Central memory CD8-positive, alpha-beta T cell (primary cell): ENCODE results near the gene TBC1D5.

Experiments used
- ATAC-seq: fragments of 150-1000 bp; cut with Tn5 transposase; replicated peaks from 2 replicates; pipeline ENCODE4 v1.10.0; 2022; ENCODE audit warnings: mild to moderate bottlenecking, moderate FRiP score, moderate number of reproducible peaks; ENCODE audit not compliant: poor library complexity, severe bottlenecking; ENCODE audit errors: extremely low read depth
- DNase-seq, 2 donors: peaks; one replicate each; pipeline ENCODE4 v3.0.0; 2021; ENCODE audit warnings: low spot score in 2 of 2
- H3K27ac Mint-ChIP-seq: one replicate; pipeline ENCODE4 v1.8.0; 2022; ENCODE audit warnings: low read depth, mild to moderate bottlenecking, moderate library complexity, mixed read lengths
- H3K27me3 Mint-ChIP-seq: one replicate; pipeline ENCODE4 v1.8.0; 2022; ENCODE audit warnings: mixed read lengths
- H3K36me3 Mint-ChIP-seq: one replicate; pipeline ENCODE4 v1.8.0; 2022; ENCODE audit warnings: mild to moderate bottlenecking, moderate library complexity, mixed read lengths; ENCODE audit not compliant: insufficient read depth
- H3K4me1 Mint-ChIP-seq: one replicate; pipeline ENCODE4 v1.8.0; 2022; ENCODE audit warnings: mixed read lengths
- H3K4me3 Mint-ChIP-seq: one replicate; pipeline ENCODE4 v1.8.0; 2022; ENCODE audit warnings: mild to moderate bottlenecking, moderate library complexity, mixed read lengths
- H3K9me3 Mint-ChIP-seq: one replicate; pipeline ENCODE4 v1.8.0; 2022; ENCODE audit warnings: mixed read lengths

The TBC1D5 gene

DNA sequence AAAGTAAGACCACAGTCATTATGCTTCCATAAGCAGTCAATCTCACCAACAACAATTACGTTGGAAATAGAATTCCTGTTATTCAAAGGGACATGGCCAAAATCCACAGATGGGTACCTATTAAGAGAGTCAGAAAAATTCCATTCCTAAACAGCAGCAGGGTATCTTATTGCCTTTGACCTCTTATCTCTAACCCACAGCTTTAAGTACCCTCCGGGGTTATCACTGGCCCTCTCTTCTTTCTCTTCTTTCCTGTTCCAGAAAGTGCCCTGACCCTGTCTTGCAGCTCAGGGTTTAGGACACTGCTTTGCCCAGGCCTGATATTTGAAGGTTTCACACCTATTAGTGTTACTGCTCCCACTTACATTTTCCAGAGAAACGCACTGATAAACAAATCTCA, 428.7 kb downstream of the TBC1D5 start:
- ATAC-seq: no peak

DNA sequence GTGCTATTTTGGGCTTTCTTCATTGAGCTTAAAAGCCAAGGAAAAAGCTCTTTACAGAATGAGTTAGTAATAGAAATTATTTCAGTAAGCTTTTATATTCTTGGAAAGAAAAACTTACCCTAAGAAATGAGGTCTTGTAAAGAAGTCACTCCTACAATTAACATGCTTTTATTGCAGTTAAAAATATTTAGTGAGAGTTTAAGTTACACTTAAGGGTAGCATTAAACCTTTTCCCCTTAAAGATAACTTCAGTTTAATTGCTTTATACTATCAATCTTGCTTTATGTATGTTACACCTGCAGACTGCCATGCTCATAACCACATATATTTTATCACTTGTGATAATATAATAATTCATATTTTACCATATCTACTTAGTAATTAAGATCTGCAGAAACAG, 431.4 kb downstream of the TBC1D5 start:
- DNase-seq: no peak
- H3K36me3 Mint-ChIP-seq: no peaks in the 10 kb centered on the region
- no peak overlapping the region for H3K27ac Mint-ChIP-seq
- ATAC-seq: no peak
- H3K9me3 Mint-ChIP-seq: no peaks in the 10 kb centered on the region
- no peaks in the 10 kb centered on the region for H3K27me3 Mint-ChIP-seq
- no peak overlapping the region for H3K4me3 Mint-ChIP-seq
- H3K4me1 Mint-ChIP-seq: no peaks in the 10 kb centered on the region

More for the DNA sequence above, 428.7 kb downstream of the TBC1D5 start:
- H3K27me3 Mint-ChIP-seq: no peaks in the 10 kb centered on the region
- no peaks in the 10 kb centered on the region for H3K9me3 Mint-ChIP-seq
- H3K4me1 Mint-ChIP-seq: no peaks in the 10 kb centered on the region
- no peak for DNase-seq
- no peak overlapping the region for H3K27ac Mint-ChIP-seq
- H3K36me3 Mint-ChIP-seq: no peaks in the 10 kb centered on the region
- no peak overlapping the region for H3K4me3 Mint-ChIP-seq

DNA sequence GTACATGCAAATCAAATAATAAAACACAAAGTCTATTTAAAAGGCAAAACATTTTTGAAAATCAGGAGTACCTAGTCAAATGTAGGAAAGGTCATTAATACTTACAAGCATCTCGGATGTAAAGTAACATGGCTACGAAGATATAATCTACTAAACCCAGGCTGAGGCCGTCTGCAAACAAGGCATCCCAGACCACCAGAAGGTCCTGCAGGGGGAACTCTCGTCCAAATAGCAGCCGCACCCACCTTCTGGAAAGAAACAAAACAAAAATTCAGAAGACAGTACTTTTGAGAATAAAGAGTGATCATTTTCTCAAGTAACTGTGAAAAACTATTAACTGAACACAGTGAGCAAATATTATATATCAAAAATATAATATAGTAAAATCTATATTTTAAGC, 434.5 kb downstream of the TBC1D5 start:
- Mint-ChIP-seq H3K4me1 (no peaks in the 10 kb centered on the region), H3K4me3 (no peak overlapping the region), H3K27me3 (no peaks in the 10 kb centered on the region), H3K36me3 (no peaks in the 10 kb centered on the region), H3K27ac (no peak overlapping the region), H3K9me3 (no peaks in the 10 kb centered on the region)
- ATAC-seq (no peak), DNase-seq (no peak)

DNA sequence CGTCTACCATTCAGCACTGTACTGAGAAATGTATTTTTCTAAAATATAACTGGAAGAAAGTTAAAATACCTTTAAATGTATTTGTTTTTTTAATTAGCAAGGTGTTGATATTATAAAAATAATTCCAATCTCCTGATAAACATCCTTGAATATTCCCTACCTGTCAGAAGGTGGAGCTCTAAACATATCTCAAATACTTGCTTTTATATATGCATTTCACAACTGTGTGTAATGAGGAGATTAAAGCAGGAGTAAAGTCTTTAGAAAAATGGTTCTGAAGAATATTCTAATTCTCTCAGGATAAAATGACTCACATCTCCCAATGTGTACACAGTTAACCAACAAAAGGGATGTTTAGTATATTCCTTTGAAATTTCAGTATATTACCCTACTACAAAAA, 434.9 kb downstream of the TBC1D5 start:
- no peaks in the 10 kb centered on the region for H3K27me3 Mint-ChIP-seq
- DNase-seq (no peak), ATAC-seq (no peak)
- no peak overlapping the region for H3K4me3 Mint-ChIP-seq
- no peaks in the 10 kb centered on the region for H3K4me1 Mint-ChIP-seq
- no peaks in the 10 kb centered on the region for H3K9me3 Mint-ChIP-seq
- H3K36me3 Mint-ChIP-seq: no peaks in the 10 kb centered on the region
- H3K27ac Mint-ChIP-seq: no peak overlapping the region

DNA sequence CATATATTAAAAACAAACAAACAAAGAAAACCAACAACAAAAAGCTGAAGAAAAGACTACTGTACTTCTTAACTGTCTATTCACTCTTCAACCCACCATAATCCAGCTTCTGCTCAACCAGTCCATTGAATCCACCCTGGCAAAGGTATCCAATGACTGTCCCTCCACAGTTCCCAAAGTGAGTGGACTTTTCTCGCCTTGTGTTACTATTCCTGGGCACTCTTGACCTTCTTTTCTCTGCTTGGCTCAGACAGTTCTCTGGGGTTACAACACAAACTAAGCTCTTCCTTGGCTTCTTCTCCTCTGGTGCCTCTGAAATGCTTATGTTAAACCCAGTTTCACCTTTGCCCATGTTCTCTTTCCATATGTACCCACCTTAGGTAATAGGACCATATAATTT, 437.5 kb downstream of the TBC1D5 start:
- Mint-ChIP-seq H3K4me1 (peaks cover 6% of the 10 kb centered on the region), H3K9me3 (no peaks in the 10 kb centered on the region), H3K27ac (peak overlapping the region; percentile 6), H3K4me3 (no peak overlapping the region), H3K36me3 (no peaks in the 10 kb centered on the region), H3K27me3 (no peaks in the 10 kb centered on the region)
- no peak for ATAC-seq
- DNase-seq: no peak

DNA sequence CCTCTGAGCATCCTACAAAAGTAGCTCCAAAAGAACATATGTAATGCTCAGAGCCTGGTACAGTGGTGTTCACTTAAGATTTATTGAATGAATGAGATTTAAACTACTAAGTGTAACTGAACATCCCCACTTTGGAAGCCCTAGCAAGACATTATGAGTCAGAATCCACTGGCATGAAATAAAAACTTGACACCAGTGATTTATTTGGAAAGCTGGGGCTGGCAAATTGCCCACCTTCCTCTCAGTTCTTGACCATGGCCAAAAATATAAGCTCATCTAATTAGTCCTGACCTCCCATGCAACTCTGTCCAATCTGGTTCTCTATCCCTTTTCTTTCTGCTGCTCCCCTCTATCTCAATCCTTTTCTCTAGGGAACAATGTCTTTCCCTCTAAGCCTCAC, 439.7 kb downstream of the TBC1D5 start:
- Mint-ChIP-seq H3K9me3 (no peaks in the 10 kb centered on the region), H3K27me3 (no peaks in the 10 kb centered on the region), H3K27ac (no peak overlapping the region), H3K4me1 (peaks cover 6% of the 10 kb centered on the region), H3K4me3 (no peak overlapping the region), H3K36me3 (no peaks in the 10 kb centered on the region)
- ATAC-seq: no peak
- DNase-seq: no peak

DNA sequence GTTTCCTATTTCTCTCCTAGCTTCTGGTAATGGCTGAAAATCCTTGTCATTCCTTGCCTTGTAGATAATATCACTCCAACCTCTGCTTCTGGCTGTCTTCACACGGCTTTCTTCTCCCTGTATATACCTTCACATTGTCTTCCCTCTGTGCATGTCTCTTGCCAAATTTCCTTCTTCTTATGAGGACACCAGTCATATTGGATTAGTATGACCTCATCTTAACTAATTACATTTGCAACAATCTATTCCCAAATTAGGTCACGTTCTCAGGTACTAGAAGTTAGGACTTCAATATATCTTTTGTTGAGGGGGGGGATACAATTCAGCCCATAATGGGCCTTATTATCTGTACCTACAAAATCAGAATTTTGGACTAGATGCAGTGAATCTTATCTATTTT, 440.3 kb downstream of the TBC1D5 start:
- Mint-ChIP-seq H3K4me3 (no peak overlapping the region), H3K36me3 (no peaks in the 10 kb centered on the region), H3K4me1 (peaks cover 6% of the 10 kb centered on the region), H3K9me3 (no peaks in the 10 kb centered on the region), H3K27me3 (no peaks in the 10 kb centered on the region), H3K27ac (no peak overlapping the region)
- ATAC-seq: no peak
- DNase-seq: no peak

DNA sequence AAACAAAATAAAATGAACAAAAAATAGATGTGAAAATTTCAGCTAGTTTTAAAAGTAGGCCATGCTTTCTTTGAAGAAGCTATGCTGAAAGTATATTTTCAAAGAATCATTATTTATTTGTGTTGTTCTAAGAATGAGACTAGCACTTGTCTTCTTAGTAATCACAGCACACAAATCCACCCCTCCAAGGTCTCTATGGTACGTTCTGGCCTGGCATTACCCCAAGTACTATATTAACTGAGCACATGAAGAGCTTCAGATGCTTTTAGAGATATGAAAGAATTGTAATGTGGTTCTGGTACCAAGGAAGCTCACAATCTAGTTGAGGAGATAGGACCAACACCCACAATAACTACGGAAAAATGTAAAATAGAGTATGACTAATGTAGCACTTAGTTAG, 441.2 kb downstream of the TBC1D5 start:
- Mint-ChIP-seq H3K4me1 (peaks cover 6% of the 10 kb centered on the region), H3K27me3 (no peaks in the 10 kb centered on the region), H3K9me3 (no peaks in the 10 kb centered on the region), H3K27ac (no peak overlapping the region), H3K4me3 (no peak overlapping the region), H3K36me3 (no peaks in the 10 kb centered on the region)
- ATAC-seq (no peak), DNase-seq (no peak)

DNA sequence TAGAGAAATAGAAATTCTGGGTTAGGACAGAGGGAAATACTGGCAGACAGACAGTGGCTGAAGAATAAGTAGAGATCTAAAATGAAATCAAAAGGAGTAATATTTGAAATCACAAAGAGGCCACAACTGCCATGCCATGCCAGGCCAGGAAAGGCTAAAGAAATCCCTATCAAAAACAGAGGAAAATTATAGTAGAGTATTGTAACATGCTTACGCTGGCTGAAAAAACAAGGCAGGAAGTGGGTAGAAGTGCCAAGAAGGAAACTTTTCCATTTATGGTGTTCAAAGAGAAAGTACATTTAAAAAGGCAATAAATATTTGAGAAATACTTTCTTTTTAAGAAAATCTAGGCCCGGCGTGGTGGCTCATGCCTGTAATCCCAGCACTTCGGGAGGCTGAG, 442.0 kb downstream of the TBC1D5 start:
- no peaks in the 10 kb centered on the region for H3K9me3 Mint-ChIP-seq
- no peaks in the 10 kb centered on the region for H3K27me3 Mint-ChIP-seq
- peaks cover 6% of the 10 kb centered on the region for H3K4me1 Mint-ChIP-seq
- ATAC-seq (peak; percentile 43), DNase-seq (no peak)
- H3K36me3 Mint-ChIP-seq: no peaks in the 10 kb centered on the region
- H3K4me3 Mint-ChIP-seq: peak overlapping the region; percentile 33
- peak overlapping the region; percentile 44 for H3K27ac Mint-ChIP-seq

DNA sequence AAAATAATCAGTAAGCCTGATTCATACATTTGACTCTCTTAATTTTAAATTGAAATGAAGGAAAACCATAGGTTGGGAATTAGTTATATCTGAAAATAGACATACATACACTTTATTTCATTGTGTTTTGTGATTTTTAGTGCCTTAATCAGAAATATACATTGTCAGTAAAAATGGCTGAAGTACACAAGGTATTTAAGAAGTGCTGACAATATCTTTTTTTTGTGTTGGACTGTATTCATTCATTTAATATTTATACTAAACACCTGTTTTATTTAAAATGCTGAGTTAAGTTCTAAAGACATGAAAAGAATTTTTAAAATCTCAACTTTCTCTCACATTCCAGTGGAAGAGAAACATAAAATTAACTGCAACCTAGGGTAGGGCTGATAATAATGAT, 444.4 kb downstream of the TBC1D5 start:
- no peak for ATAC-seq
- no peak for DNase-seq
- Mint-ChIP-seq H3K36me3 (no peaks in the 10 kb centered on the region), H3K27me3 (no peaks in the 10 kb centered on the region), H3K4me3 (no peak overlapping the region), H3K27ac (no peak overlapping the region), H3K9me3 (no peaks in the 10 kb centered on the region), H3K4me1 (peaks cover 6% of the 10 kb centered on the region)

DNA sequence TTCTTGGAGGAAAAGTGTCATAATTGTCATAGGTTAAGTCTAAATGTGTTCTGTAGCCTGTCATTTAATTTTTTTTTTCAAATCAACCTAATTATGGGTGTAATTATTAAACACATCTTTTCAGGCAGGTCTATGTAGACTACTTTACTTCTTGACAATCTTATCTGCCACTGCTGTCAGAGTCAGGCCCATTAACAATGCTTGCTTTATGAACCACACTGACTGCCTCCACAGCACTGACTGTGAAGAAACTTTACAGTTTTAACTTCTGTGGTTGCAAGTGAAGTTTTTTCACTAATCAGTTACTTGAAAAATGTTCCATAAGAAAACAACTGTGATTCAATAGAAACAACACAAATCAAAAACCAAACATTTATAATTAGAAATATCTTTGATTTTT, 449.9 kb downstream of the TBC1D5 start:
- no peaks in the 10 kb centered on the region for H3K9me3 Mint-ChIP-seq
- ATAC-seq: no peak

DNA sequence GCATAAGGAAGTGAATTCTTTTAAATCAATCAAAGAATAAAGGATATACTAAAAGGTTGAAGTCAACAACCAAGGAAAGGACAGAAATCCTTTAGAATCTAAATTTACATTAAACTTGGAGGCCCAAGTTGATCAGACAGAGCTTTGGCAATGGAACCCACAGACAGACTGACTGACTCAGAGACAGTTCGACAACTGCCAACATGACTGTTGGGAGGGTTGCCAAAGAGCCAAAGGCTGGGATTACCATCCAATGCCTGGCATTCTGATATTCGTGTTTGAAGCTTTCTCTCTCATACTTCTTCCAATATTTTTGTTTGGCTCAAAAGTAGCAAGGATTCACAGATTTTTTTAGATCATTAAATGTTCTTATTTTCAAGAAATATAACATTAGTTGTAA, 451.5 kb downstream of the TBC1D5 start:
- Mint-ChIP-seq H3K4me3 (no peak overlapping the region), H3K4me1 (peaks cover 7% of the 10 kb centered on the region), H3K36me3 (peaks cover 6% of the 10 kb centered on the region), H3K9me3 (no peaks in the 10 kb centered on the region), H3K27me3 (no peaks in the 10 kb centered on the region), H3K27ac (no peak overlapping the region)
- DNase-seq (no peak), ATAC-seq (no peak)

More for the DNA sequence above, 449.9 kb downstream of the TBC1D5 start:
- H3K27ac Mint-ChIP-seq: no peak overlapping the region
- no peak overlapping the region for H3K4me3 Mint-ChIP-seq
- H3K27me3 Mint-ChIP-seq: no peaks in the 10 kb centered on the region
- peaks cover 6% of the 10 kb centered on the region for H3K36me3 Mint-ChIP-seq
- peaks cover 7% of the 10 kb centered on the region for H3K4me1 Mint-ChIP-seq
- DNase-seq: no peak

DNA sequence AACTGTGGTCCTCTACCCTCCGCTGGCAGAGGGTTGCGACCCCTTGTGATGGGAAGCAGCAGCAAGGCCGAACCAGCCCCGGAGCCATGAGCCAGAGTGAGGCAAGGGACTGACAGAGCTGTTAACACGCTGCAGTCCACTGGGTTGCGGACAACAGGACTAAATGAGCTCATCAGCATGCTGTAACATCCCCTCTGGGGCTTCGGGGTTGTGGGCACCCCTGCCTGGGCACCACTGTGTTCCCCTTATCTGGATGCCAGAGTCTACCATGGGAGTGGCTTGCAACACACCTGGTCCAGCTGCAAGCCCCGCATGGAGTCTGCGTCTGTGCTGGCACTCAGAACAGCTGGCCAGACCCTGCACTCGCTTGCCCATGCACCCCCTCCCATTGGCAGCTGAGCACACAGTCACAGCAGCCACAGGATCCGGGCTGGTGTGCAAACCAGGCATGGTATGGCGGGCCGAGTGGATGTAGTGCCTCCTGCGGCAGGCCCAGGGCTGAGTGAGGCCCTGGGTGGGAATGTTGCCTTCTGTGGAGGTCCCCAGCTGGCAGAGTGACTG, 453.5 kb downstream of the TBC1D5 start:
- peaks cover 7% of the 10 kb centered on the region for H3K4me1 Mint-ChIP-seq
- H3K27ac Mint-ChIP-seq: no peak overlapping the region
- no peak overlapping the region for H3K4me3 Mint-ChIP-seq
- ATAC-seq: no peak
- no peak for DNase-seq
- no peaks in the 10 kb centered on the region for H3K9me3 Mint-ChIP-seq
- no peaks in the 10 kb centered on the region for H3K27me3 Mint-ChIP-seq
- peaks cover 6% of the 10 kb centered on the region for H3K36me3 Mint-ChIP-seq
